ENCODE data around the gene RNF34.

RNF34 gene

DNA sequence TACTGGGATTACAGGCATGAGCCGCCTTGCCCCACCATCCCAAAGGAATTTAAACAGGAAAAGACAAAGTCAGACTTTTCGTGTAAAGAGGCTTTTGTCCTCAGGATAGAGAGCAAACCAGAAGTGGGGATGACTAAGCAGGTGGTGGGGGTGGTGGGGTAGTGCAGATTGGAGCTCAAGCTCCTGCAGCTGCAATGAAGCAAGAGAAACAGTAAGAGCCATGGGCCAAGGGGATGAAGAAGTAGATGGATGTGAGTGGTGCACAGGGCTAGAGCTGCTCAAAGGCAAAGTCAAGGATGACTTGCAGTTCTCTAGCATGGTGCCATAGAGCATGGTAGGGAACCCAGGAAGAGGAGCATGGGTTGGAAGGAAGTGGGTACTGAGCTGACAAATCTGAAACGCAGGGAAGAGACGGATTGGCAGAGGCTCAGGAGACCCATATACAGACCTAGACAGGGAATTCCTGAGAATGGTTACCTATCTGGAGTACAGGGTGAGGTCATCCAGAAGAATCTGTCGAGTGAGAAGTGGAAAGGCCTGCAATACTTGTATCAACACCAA is 11.4 kb upstream of the RNF34 start:
- no peak for DNase-seq (ENCODE audit: low read depth in 3 of 3)

GRCh38 chr12:121390856-121391255 is 9.1 kb upstream of the RNF34 start:
- DNase-seq (ENCODE audit: low read depth in 3 of 3), result no peak

- DNase-seq (ENCODE audit: low read depth in 3 of 3), result peak in 2 of 3 donors; percentile 5 to 16
Observed at GRCh38 chr12:121391619-121392324, 8.1 kb upstream of the RNF34 start.

DNA sequence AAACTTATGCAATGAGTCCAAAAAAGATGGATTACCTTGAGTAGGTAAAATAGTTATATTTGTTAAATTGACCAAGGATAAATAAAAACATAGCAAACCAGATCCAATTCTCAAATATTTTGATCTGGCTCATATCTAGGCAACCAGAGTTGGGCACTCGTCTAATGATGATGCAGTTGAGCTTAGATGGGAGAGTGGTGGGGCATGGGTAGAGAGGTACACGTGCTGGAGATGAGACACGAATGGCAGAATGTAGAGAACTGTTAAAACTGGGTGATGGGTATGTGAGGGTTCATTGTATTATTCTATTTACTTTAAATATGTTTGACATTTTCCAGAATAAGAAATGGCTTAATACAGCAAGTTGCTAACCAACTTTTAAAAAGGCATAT is 7.6 kb upstream of the RNF34 start:
- no peak for DNase-seq (ENCODE audit: low read depth in 3 of 3)

GRCh38 chr12:121397521-121397920 is 2.4 kb upstream of the RNF34 start:
- no peak for DNase-seq (ENCODE audit: low read depth in 3 of 3)

- no peak for DNase-seq (ENCODE audit: low read depth in 3 of 3)
Observed at GRCh38 chr12:121398355-121398754, 1.6 kb upstream of the RNF34 start.

DNA sequence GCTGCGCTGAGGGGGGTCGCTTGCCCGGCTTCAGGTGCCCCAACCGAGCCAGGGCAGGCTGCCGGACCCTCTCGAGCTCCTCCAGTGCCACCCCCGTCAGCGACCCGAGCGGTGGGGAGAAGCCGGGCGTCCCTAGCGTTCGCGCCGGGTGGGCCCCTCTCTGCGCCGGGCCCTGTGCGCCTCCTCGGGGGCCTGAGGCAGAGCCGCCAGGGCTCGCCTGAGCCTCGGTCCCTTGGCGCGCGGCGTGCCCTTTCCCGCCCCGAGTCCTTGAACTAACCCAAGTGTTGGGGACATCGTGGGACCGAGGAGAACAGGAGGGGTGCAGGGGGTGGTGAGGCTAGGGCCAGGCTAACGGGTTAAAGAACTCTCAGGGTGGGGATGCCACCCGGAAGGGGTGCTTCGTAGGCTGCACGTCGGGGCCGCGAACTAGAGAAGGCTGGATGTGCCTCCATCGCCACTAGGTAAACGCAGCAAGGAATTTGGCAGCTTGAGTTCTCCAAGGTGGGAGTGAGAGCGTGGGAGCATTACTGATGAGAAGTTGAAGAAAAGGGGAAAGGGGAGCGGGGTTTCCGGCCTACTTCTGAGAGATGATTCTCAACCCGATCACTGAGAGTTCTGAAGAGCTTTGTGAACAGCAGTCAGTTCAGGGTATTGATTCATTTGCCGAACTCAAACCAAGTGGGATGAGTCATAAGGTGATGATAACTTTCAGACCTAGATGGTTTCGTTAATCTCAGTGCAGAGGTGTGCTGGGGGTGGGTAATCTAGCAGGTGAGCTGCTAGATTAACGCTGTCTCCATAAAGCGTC is 618 bp downstream of the RNF34 start:
- DNase-seq (ENCODE audit: low read depth in 3 of 3), result peak; percentile 35 to 45 (median 41)

DNA sequence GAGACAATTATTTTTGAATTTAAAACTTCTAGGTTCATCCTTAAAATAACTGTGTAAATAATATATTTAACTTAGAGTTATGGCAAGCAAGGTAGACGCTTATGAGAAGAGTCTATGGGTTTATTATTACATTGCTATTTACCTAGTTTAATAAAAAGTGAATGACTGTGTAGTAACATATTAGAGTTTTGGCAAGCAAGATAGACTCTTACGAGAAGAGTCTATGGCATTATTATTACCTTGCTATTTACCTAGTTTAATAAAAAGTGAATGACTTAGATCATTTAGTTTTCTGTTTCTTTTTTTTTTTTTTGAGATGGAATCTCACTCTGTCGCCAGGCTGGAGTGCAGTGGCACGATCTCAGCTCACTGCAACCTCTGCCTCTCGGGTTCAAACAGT is 3.8 kb downstream of the RNF34 start:
- DNase-seq (ENCODE audit: low read depth in 3 of 3), result no peak

DNA sequence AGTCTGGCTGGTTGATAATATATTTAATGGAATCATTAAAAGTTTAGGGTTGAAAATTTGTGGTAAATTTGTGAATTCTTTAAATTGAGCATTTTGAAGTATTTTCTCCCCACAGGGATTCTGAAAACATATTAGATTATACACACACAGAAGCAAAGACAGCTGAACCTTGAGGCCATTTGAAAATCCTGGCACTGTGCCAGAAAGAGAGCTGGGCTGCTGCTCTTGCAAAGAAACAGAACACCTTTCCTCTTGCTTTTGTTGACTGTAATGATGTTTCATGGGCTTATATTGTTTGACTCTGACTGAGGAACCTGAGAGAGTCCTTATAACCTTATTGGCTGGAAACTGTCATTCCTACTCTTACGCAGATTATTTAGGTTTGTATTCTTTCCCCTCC is 4.8 kb downstream of the RNF34 start:
- no peak for DNase-seq (ENCODE audit: low read depth in 3 of 3)

DNA sequence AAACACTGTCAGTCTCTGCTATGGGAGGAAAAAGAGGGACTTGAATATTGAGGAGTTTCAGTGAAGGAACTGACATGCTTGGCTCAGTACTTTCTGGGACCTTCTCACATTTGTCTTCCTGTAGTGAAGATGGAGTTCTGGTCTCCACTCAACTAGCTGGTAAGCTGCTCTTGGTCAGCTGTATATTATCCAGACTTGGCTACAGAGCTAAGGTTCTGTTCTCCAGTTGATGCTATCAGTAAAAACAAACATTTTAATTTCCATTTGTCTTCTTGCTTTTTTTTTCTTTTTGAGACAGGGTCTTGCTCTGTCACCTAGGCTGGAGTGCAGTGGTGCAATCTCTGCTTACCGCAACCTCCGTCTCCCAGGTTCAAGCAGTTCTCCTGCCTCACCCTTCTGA is 5.3 kb downstream of the RNF34 start:
- DNase-seq (ENCODE audit: low read depth in 3 of 3), result no peak

DNA sequence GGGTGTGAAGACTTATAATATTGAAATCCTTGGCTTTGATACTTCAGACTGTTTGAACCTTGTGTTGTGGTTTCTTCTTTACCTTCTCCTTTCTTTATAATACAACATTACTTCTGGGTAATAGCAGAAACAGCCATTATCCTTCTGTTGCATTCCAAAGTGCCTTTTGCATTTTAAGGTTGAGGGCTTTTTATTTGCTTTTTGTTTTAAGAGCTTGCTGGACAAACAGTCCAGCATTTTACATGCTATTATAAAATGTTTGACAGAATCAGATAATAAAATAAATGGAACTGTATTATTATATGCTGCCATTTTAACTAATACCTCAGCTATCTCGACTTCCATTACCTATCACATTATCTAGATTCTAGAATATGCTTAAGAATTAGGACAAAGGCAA is 14.0 kb downstream of the RNF34 start:
- no peak for DNase-seq (ENCODE audit: low read depth in 3 of 3)

GRCh38 chr12:121417847-121418246 is 17.9 kb downstream of the RNF34 start:
- DNase-seq (ENCODE audit: low read depth in 3 of 3), result no peak

GRCh38 chr12:121420109-121420508 is 20.2 kb downstream of the RNF34 start:
- DNase-seq (ENCODE audit: low read depth in 3 of 3), result no peak

GRCh38 chr12:121423253-121423652 is 23.3 kb downstream of the RNF34 start:
- DNase-seq (ENCODE audit: low read depth in 3 of 3), result no peak

DNA sequence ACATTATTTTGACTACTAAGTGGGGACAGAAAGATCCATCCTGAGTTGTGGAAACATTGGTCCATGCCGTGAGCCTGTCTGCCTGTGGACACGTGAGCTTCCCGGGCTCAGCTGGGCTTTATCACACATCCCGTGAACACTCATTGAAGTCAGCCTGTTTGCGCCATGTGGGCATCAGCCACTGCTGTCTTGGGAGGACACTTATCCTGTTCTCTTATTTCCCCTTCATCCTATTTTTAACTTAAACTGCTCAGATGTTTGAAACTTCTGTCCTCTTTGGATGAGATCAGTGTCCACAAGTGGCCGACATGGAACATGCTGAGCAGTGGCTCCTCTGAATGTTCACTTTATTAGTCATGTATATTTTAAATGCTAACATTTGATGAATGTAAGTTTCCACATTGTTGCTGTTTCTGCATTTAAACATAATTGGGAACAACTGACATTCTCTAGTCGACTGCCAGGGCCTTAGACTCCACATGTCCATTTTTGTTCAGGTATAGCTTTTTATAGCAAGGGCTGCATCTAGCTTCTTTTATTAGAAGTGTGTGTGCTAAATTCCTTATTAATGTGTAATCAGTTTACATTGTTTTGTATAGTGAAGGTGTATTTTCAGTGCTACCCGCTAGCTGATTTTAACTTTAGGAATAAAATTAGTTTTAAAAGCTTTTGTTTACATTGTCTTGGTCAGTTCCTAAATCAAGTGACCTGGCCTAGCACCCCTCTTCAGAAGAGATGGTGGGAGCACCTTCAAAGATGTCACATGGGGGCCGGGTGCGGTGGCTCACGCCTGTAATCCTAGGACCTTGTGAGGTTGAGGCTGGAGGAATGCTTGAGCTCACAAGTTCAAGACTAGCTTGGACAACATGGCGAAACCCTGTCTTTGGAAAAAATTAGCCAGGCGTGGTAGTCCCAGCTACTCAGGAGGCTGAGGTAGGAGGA is 24.0 kb downstream of the RNF34 start:
- no peak for DNase-seq (ENCODE audit: low read depth in 3 of 3)

- DNase-seq (ENCODE audit: low read depth in 3 of 3), result no peak
Observed at GRCh38 chr12:121424624-121424975, 24.7 kb downstream of the RNF34 start.

- DNase-seq (ENCODE audit: low read depth in 3 of 3), result no peak
Observed at GRCh38 chr12:121427556-121428050, 27.7 kb downstream of the RNF34 start.

- DNase-seq (ENCODE audit: low read depth in 3 of 3), result no peak
Observed at GRCh38 chr12:121428883-121429282, 29.0 kb downstream of the RNF34 start.

DNA sequence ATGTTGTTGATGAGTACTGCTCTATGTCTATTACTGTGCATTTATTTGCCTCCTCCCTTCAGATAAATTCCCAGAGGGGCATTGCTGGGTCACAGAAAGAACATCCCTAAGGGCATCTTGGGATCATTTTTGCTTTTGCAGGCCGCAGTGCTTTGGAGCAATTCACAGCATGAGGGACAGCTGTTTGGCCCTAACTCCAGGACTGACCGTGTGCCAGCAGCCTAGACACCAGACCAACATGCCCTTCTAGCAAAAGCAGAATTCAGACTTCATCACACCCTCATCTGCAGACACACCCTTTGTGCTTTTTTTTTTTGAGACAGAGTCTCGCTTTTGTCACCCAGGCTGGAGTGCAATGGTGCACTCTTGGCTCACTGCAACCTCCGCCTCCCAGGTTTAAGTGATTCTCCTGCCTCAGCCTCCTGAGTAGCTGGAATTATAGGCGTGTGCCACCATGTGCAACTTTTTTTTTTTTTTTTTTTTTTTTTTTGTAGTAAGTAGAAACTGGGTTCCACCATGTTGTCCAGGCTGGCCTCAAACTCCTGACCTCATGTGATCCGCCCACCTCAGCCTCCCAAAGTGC is 31.0 kb downstream of the RNF34 start:
- no peak for DNase-seq (ENCODE audit: low read depth in 3 of 3)

GRCh38 chr12:121432740-121433480 is 33.0 kb downstream of the RNF34 start:
- no peak for DNase-seq (ENCODE audit: low read depth in 3 of 3)

DNA sequence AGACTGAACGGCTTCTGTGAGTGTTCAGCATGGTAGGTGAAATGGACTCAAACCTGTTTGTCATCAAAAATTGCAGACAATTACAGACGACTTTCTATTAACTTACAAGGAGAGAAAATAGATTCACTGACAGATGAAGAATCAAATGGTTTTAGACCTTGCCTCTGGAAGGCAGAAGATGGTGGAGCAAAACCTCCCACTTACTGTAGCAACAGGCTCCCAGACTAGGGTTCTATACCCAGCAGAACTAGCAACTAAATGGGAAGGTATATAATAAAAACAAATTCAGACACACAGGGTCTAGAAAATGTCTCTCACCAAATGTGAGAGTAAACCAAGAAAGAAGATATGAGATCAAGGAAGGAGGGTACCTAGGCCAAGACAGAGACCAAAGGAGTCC is 36.8 kb downstream of the RNF34 start:
- no peak for DNase-seq (ENCODE audit: low read depth in 3 of 3)
